SHP77 (cell line): ENCODE measurements around the gene ACIN1.

Experiments
- DNase-seq, 2 experiments: peaks; one replicate each; lab custom pipeline; 2025; lab: John Stamatoyannopoulos, UW

The ACIN1 gene

DNA sequence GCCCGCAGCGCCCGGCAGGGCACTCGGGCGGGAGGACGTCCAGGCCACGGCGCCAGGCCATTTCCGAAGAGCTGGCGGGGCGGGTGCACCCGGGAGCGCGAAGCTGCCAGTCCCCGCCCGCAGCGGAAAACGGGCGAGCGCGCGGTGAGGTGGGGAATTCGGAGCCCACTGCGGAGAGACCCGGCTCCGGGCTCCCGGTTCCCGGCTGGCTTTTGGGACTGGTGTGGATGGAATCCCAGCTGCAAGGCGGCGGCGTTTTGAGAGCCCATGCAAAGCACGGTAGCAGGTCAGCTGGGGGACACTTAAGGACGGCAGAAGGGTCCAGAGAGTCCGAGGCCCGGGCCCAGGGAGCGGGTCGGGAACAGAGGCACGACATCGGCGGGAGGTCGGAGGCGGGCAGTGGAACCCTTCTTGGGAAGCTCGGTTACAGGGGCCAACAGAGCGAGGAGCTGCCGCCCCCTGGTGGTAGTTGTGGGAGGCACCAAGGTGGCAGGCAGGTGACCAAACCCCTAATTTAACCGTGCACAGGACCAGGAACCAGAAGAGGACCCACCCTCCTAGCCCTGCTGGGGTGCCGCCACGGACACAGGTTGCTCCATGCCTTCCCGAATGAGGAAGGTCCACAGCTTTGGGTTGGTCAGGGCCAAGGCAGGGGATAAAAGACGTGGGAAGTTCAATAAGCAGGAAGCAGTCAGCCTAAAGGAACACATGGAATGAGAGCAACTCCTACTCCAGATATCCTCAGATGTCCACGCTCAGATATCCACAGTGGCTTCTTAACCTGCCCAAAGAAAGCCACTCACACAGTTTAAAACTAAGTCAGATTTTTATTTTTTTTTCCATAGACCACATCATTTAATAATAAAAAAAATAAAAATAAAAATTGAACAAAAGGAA, 36.9 kb downstream of the ACIN1 start:
- no peak for DNase-seq

DNA sequence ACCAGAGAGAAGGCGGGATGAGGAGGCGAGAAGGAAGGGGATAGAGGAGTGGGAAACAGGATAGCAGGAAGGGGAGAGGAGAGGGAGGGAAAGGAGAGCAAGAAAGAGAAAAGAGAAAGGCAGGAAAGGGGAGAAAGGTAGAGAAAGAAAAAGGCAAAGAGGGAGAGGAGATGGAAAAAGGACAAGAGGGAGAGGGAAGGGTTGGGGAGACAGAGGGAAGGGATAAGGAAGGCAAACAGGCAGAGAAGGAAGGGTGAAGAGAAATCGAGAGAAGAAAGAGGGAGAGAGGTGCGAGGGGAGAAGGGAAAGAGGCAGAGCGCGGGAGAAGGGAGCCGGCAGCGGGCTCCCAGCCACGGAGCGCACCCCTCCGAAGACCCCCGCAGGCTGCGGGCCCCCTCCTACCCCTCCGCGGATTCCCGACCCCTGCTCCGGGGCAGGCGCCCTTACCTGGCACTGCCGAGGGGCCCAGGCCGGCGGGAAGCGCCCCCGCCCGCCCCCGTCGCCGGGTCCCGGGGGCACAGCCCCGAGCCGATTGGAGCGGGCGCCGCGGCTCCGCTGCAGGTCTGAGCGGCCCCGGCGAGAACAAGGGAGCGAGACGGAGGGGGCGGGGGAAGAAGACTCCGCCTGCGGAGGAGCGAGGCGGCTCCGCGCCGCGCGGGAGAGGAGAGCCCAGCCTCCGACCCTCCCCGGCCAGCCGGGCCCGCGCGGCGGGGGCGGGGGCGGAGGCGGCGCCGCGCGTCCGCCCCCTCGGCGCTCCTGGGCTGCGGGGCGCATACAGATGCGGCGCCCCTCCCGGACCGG, 37.8 kb downstream of the ACIN1 start, which contains the start of gene CDH24:
Gene CDH24, minus strand, starts transcription at position 565 of the 801 bp plus-strand sequence. CDS start 1,787 bp downstream, outside the sequence.
- no peak for DNase-seq

DNA sequence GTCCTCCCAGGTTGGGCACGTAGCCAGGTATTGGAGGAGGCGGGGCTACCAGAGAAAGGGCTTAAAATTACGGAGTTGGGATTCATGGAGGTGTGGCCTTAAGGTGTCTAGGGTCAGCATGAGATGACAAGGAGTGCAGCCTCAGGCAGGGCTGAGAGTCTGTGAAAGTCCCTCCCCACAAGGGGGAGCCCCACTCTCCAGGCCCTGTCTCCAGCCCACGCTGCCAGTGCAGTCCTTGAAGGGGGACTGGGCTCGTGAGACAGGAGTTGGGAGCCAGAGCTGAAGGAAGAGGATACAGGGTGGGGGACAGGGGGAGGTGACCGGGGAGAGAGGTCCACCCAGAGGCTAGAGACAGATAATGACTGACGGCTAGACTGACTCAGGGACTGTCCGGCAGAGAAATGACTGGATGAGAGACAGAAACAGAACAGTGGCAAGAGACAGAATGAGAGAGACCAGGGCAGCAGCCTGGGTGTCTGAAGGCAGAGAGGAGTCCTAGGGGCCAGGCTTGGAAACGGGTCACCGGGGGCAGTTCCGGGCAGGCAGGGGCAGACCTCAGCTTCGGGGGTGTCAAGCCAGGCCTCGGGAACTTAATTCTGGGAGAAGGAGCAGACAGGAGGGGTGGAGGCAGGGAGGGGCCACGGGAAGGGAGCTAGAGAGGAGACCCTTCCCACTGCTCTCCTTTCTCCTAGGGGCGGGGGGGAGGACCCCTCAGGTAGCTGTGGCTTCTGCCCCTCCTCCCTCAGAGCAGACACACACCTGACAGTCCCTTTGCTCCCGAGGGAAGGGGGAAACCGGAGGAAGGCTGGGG, 38.6 kb downstream of the ACIN1 start:
- DNase-seq: no peak

- no peak for DNase-seq
These were observed 39.3 kb downstream of the ACIN1 start for GRCh38 chr14:23055621-23056144.

DNA sequence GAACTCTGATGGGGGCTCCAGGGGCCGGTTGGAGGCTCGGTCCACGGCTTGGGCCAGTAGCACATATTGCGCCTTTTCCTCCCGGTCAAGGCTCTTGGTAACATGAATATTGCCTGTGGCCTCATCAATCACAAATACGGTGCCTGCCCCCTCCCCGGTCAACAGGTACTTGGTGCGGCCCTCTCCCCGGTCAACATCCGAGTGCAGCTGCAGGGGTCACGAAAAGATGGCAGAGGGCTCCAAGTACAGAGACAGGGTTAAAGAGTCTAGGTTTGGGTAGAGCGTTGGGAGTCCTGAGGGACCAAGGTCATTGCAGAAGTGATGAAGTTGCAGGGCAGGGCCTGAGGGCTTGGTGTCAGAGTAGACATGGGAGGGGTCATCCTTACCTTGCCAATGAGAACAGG, 39.8 kb downstream of the ACIN1 start:
- no peak for DNase-seq

DNA sequence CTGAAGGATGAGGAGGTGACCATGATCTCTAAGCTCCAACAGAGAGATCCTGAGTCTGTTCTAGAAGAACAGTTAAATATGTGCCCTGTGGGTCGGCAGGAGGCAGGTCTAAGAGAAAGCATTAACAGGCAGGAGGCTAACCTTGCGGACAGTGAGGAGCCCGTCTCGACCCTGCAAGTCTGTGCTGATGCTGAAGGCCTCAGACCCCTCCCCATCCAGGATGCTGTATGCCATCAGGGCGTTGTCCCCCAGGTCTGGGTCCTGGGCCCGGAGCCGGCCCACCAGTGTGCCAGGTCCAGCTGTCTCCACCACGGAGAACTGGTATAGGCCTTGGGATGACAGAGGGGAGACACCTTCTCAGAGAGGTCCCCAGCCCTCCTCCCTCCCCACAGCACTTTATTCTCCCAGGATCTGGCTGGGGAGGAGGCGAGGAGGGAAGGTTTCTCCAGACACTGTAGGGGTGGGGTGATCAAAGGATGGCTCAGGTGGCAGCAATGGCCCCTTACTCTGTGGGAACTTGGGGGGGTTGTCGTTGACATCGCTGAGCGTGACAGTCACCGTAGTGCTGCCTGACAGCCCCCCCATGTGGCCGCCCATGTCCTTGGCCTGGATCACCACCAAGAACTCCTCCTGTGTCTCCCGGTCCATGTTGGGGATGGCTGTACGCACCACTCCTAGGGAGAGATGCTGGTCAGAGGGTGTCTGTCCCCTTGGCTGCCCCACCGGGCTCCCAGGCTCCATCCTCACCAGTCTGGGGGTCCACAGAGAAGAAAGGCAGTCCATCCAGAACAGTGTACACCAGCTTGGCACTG, 40.7 kb downstream of the ACIN1 start:
- DNase-seq: no peak

DNA sequence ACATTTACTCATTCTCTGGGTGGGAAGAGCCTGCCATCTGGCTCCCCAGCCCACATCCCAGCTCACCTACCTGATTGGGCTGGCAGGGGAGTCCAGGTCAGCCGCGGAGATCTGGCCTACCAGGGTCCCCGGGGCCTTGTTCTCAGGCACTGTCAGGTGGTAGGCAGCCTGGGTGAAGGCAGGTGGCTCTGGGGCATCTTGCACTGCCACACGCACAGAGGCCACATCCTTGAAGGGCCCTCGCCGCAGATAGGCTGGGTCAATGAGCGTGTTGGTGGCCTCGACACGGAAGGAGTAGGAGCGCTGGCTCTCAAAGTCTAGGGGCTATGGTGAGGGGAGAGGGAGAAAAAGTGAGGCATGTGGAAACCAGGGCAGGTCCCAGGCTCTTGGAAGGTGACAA, 41.5 kb downstream of the ACIN1 start:
- DNase-seq: no peak

DNA sequence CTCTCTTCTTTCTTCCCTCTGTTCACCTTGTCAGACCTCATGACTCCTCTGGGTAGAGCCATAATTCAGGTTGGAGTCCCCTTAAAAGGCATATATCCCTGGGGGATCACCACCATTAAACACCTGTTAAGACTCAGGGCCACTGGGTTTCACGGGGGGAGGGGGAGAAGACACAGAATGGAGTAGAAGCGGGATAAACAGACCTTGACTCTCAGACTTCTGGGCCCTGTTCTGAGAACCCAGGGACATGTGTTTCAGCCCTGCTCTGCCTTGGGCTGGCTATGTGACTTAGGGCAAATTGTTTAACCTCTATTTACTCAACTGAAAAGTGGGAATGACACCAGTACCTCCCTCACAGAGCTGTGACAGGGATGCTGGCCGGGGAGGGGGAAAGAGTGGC, 42.3 kb downstream of the ACIN1 start:
- no peak for DNase-seq

DNA sequence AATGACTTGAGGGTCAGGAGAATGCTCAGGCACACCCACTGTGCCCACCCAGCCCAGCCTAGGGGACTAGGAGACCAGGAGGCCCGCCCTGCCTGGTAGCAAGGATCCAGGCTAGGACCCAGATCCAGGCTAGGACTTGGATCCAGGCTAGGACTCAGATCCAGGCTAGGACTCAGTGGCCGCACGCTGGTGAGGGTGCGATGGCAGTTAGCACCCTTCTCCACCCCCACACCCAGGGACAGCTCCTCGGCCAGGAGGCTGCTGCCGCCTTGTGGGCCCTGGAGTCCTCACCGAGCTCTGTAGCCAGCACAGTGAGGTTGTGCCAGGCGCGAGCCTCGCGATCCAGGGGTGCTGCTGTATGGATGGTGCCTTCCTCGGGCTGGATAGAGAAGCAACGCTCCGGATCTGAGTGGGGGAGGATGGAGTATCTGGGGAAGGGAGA, 42.7 kb downstream of the ACIN1 start:
- DNase-seq: no peak

DNA sequence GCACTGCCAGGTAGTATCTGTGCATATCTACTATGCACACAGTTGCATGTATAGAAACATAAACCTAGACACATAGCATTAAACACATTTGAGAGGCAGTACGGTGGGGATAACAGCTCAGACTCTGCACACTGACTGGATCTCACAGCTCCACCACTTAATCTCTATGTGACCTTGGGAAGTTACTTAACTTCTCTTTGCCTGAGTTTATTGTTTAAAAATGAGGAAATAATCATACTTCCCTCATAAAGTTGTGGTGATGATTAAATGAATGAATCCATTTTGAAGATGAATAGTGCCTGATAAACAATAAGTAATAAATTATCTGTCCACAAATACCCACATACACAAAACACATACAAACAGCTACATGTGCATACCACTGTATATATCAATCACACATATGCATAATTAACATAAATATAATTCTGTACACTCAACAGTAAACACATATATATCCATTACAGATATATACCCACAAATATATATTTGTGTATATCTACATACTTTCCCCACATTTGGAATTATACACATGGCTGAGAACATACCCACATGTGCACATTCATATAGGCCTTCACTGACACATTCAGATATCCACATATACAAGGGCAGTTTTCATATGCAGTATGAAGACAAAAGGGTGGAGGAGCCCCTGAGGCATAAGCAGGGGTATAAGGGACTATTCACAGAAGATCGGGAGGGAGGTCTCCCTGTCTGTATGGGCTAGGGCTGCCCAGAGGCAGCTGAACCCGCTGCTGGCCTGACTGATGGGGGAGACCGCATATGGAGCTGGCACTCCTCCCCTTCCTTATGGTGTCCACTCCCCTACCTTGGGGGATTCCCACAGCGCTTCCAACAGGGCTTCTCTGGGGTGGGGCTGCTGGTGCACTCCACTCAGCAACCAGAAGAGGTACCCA, 43.5 kb downstream of the ACIN1 start:
- no peak for DNase-seq

- DNase-seq: no peak
These were observed 45.9 kb downstream of the ACIN1 start for GRCh38 chr14:23049011-23049410.

GRCh38 chr14:23047751-23048693, 46.9 kb downstream of the ACIN1 start:
- DNase-seq: no peak

- DNase-seq: no peak
These were observed 47.8 kb downstream of the ACIN1 start for GRCh38 chr14:23047034-23047634.

GRCh38 chr14:23045419-23046357, 49.2 kb downstream of the ACIN1 start:
- no peak for DNase-seq

- DNase-seq: no peak
These were observed 50.1 kb downstream of the ACIN1 start for GRCh38 chr14:23044840-23045239.

- no peak for DNase-seq
These were observed 51.2 kb downstream of the ACIN1 start for GRCh38 chr14:23043754-23044153.

DNA sequence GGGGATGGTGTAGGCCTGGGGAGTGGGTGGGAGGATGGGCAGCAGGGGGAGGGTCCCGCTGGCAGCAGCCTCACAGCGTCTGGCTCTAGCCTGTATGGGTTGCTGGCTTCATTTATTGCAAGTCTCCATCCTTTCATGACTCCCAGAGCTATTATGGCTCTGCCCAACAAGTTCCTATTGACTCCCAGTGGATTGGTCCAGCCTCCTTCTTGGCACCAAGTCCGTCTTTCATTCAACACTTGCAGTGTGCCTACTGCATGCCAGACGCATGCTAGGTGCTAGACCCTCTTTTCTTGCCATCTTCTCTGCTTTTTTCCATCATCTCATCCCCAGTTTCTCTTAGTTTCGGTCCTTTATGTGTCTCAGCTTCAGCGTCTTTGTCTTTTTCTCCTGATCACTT, 51.8 kb downstream of the ACIN1 start:
- DNase-seq: no peak
